Stimulated activated effector memory CD8-positive, alpha-beta T cell treated with anti-CD3 and anti-CD28 coated beads, Interleukin-12 subunit alpha, Interleukin-12 subunit beta, amount 100 ng/mL, for 72 hours (primary cell): ENCODE measurements around the gene ANKRD36B.
"Not testable (repeated sequence)": the region's sequence is repeated elsewhere in the genome, so short reads cannot be mapped to it uniquely, and the experiment has no call there.

Source experiments
- ATAC-seq: fragments of 150-1000 bp; cut with Tn5 transposase; 2 replicates; pipeline ENCODE4 v1.10.0; 2021
- DNase-seq, 2 donors: peaks; one replicate each; pipeline ENCODE4 v3.0.0; 2021 to 2022; ENCODE audit warnings: low spot score in 2 of 2
- H3K27ac Mint-ChIP-seq: one replicate; pipeline ENCODE4 v1.8.0; 2022; ENCODE audit warnings: mild to moderate bottlenecking, mixed read lengths
- H3K36me3 Mint-ChIP-seq: one replicate; pipeline ENCODE4 v1.8.0; 2022; ENCODE audit warnings: mild to moderate bottlenecking, mixed read lengths
- H3K4me1 Mint-ChIP-seq: one replicate; pipeline ENCODE4 v1.8.0; 2022; ENCODE audit warnings: mixed read lengths
- H3K4me3 Mint-ChIP-seq: one replicate; pipeline ENCODE4 v1.8.0; 2022; ENCODE audit warnings: mild to moderate bottlenecking, mixed read lengths
- H3K9me3 Mint-ChIP-seq: one replicate; pipeline ENCODE4 v1.8.0; 2022; ENCODE audit warnings: mixed read lengths

The ANKRD36B gene

DNA sequence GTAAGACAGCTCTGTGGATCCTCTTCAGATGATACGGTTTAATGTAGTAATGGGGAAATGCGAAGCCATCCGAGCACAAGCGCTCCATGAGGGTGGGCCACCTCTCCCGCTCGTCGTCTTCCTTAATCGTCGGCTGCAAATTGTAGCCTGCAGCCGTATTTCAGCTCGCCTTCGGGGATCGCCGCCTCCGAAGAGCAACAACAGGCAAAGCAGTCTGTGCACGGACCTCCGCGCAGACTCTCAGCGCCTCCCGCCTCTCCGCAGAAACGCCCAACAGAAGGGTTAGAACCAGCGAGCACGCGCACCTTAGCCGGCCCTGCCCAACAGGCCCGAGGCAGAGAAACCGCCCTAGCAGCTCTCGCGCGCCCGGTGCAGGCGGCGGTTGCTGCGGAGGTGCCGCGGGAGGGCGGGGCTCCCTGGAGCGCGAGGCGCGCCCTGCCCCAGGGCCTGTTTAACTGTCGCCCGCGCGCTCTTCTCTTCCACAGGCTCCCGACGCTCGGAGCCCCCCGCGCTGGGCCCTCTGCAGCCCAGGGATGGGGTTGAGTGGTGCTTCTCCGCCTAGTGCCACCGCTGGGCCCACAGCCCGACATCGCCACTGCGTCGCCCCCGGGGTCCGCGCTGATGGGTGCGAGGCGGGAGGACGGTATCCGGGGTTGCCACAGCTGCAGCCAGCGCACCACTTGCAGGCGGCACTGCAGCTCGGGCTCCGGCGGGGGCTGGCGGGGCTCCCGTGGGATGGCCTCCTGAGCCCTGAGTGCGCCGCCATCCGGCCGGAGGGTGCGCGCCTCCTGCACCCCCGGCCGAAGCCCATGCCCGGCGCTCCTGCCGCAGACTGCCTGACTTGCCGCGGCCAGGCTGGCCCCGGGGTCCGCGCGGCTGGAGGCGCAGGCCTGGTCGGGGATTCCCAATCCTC lies at the start of gene ANKRD36B:
Gene ANKRD36B (minus strand): TSS at position 280 of the 913 bp plus-strand sequence. CDS start 192 bp downstream, at position 88.
- not testable (repeated sequence) for H3K4me1 Mint-ChIP-seq, H3K36me3 Mint-ChIP-seq, H3K9me3 Mint-ChIP-seq
- Mint-ChIP-seq H3K4me3 (peak within 1 kb of the TSS; percentile 98), H3K27ac (peak within 1 kb of the TSS; percentile 98)
- ATAC-seq = peak; percentile 81
- peak; percentile 16 to 80 for DNase-seq

- ATAC-seq, H3K4me1 Mint-ChIP-seq, H3K27ac Mint-ChIP-seq, H3K9me3 Mint-ChIP-seq, H3K36me3 Mint-ChIP-seq, H3K4me3 Mint-ChIP-seq, DNase-seq: not testable (repeated sequence)
Observed at GRCh38 chr2:97626049-97626430, 36.4 kb upstream of the ANKRD36B start.

- H3K4me3 Mint-ChIP-seq, H3K27ac Mint-ChIP-seq, H3K9me3 Mint-ChIP-seq: not testable (repeated sequence)
Observed at GRCh38 chr2:97625354-97626048, 35.8 kb upstream of the ANKRD36B start.

GRCh38 chr2:97622976-97623375 lies 33.3 kb upstream of the ANKRD36B start:
- H3K36me3 Mint-ChIP-seq, H3K4me1 Mint-ChIP-seq, ATAC-seq, H3K4me3 Mint-ChIP-seq, DNase-seq, H3K9me3 Mint-ChIP-seq: not testable (repeated sequence)
- H3K27ac Mint-ChIP-seq = peak overlapping the region; percentile 37

More at GRCh38 chr2:97625354-97626048, 35.8 kb upstream of the ANKRD36B start:
- H3K36me3 Mint-ChIP-seq, H3K4me1 Mint-ChIP-seq, ATAC-seq, DNase-seq: not testable (repeated sequence)

DNA sequence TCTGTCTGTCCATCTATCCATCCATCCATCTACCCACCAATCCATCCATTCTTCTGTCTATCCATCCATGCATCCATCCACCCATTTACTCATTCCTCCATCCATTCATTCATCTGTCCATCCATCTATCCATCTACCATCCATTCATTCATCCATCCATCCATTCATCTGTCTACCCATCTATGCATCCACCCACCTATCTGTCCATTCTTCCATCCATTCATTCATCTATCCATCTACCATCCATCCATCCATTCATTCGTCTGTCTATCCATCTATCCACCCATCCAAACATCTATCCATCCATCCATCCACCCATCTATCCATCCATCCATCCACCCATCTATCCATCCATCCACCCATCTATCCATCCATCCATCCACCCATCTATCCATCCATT lies 30.8 kb upstream of the ANKRD36B start:
- not testable (repeated sequence) for DNase-seq, H3K27ac Mint-ChIP-seq, H3K4me3 Mint-ChIP-seq, H3K36me3 Mint-ChIP-seq, H3K9me3 Mint-ChIP-seq, H3K4me1 Mint-ChIP-seq, ATAC-seq

DNA sequence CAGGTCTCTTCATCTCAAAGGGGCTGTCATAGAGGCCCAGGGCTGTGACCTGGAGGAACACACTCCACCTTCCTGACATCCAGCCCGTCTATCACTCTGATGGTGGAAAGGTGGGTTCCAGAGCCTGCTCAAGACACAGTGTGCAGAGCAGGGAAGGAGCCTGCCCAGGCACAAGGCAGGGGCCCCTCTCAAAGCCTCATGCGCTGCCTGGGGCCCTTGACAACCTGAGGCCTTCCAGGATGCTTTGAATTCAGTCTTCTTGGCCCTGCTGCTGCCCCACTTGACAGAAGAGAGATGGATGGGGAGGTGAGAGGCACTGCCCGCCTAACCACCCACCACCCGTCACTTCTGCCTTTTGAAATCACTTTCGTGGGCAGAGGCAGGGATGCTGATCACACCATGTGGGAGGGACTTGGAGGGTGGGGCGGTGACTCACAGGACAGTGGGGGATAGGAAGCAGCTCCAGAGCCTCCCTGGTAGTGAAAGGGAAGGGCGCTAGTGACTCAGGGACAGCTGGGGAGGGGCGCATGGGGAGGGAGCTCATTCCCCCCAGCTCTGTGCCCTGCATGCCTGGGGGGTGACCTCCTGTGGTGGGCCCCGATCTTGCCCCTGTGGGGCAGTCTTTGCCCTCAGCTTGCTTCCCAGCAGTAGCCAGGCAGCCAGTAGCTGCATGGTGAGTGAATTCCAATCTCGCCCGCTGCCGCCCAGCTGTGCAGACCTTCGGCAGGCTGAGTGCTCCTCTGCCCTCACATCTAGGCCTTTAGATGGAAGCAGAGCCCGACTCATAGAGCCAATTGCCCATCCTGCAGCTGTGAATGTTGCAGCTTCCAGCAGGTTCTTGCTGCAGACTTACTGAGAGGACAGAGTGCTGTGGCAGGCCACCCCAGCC lies 29.5 kb upstream of the ANKRD36B start:
- peak; percentile 93 for ATAC-seq
- DNase-seq, H3K27ac Mint-ChIP-seq, H3K4me1 Mint-ChIP-seq, H3K9me3 Mint-ChIP-seq, H3K36me3 Mint-ChIP-seq, H3K4me3 Mint-ChIP-seq: not testable (repeated sequence)

GRCh38 chr2:97617911-97618310 lies 28.2 kb upstream of the ANKRD36B start:
- H3K36me3 Mint-ChIP-seq = no peaks in the 10 kb centered on the region
- H3K4me3 Mint-ChIP-seq = no peak overlapping the region
- ATAC-seq (no peak), DNase-seq (no peak)
- H3K4me1 Mint-ChIP-seq = peaks cover 6% of the 10 kb centered on the region
- peak overlapping the region; percentile 17 for H3K27ac Mint-ChIP-seq
- H3K9me3 Mint-ChIP-seq = no peaks in the 10 kb centered on the region

DNA sequence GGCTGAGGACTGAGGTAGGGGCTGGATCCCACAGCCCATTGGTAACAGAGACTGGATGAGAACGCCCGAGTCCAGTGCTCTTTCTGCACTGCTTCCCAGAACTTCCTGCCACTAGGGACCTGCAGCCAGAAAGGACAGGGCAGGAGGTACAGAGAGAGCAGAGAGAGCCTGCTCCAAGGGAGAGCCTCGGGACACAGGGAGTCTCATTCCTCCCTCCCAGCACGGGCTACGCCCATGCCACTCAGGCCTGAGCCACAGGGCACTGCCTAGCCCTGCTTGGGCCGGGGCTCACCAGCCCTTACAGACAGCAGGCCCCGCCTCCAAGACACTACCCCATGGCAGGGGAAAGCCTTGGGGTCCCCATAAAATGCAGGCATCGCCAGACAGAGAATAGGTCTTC lies 26.1 kb upstream of the ANKRD36B start:
- H3K4me1 Mint-ChIP-seq, H3K27ac Mint-ChIP-seq, H3K9me3 Mint-ChIP-seq, ATAC-seq, H3K4me3 Mint-ChIP-seq, DNase-seq, H3K36me3 Mint-ChIP-seq: not testable (repeated sequence)

- not testable (repeated sequence) for DNase-seq, ATAC-seq
Observed at GRCh38 chr2:97611895-97612294, 22.2 kb upstream of the ANKRD36B start.

GRCh38 chr2:97608745-97609144 lies 19.1 kb upstream of the ANKRD36B start:
- DNase-seq, H3K27ac Mint-ChIP-seq, H3K4me3 Mint-ChIP-seq, H3K9me3 Mint-ChIP-seq, H3K36me3 Mint-ChIP-seq, H3K4me1 Mint-ChIP-seq: not testable (repeated sequence)
- peak; percentile 33 for ATAC-seq

More at GRCh38 chr2:97611895-97612294, 22.2 kb upstream of the ANKRD36B start:
- H3K9me3 Mint-ChIP-seq, H3K4me3 Mint-ChIP-seq, H3K27ac Mint-ChIP-seq, H3K36me3 Mint-ChIP-seq, H3K4me1 Mint-ChIP-seq: not testable (repeated sequence)

DNA sequence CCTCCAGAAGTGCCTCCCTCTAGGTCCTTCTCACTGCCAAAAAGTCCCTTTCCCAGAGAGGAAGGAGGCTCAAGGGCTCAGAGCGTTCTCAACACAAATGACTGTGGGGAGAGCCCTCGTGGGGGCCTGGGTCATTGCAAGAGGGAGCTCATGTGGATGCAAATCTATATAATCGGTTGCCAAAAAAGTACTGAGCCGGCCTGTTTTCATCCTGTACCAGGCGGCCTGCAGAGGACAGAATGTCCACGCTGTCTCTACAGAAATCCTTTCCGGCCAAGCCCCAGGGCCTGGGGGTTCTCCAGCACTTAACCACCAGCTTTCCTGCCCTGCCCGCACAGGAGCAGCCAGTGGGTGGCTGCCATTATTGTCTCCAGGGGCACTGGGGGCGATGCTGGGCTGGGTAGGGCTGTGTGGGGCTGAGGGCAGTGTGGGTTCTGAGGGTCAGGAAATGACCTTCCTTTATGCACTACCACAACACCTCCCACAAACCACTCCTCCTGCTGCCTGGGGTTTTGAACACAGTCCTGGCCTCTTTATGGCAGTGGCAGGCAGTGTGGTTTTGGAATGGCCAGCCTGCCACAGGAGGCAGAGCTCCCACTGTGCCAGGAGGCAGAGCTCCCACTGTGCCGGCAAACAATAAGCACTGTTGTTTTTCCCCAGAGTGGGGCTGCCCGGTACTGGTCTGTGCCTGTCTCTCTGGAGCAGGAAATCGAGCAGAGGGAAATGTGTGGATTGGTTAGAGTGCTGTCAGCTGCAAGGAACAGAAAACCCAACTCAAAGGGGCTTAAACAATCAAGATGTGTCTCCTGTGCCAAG lies 16.1 kb upstream of the ANKRD36B start:
- not testable (repeated sequence) for DNase-seq, H3K27ac Mint-ChIP-seq, H3K9me3 Mint-ChIP-seq, H3K36me3 Mint-ChIP-seq, H3K4me3 Mint-ChIP-seq, H3K4me1 Mint-ChIP-seq
- ATAC-seq = peak; percentile 54

DNA sequence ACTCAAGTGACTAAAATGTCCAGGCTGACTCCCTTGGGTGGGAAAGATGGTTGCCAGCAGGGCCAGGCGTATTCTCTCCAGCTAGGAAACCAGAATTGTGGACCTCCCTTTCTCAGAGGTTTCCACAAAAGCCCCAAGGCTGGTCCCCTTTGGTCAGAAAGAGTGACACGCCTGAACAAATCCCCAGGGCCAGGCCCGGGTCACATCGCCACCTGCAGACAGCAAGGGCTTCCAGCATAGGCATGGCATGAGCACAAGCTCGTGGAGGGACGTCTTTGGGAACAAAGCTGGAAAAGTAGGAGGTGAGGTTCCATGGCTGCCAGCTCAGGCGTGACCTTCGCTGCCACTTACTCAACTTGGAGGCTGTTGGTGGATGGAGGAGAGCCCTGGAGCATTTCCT lies 15.4 kb upstream of the ANKRD36B start:
- H3K36me3 Mint-ChIP-seq, H3K4me3 Mint-ChIP-seq, ATAC-seq, DNase-seq, H3K27ac Mint-ChIP-seq, H3K9me3 Mint-ChIP-seq, H3K4me1 Mint-ChIP-seq: not testable (repeated sequence)

DNA sequence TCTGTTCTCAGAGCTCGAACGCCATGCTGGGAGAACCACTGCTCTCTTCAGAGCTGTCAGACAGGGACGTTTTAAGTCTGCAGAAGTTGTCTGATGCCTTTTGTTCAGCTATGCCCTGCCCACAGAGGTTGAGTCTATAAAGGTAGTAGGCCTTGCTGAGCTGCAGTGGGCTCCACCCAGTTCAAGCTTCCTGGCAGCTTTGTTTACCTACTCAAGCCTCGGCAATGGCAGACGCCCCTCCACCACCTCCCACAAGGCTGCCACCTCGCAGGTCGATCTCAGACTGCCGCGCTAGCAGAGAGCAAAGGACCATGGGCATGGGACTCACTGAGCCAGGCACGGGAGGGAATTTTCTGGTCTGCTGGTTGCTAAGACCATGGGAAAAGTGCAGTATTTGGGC lies 11.9 kb upstream of the ANKRD36B start:
- DNase-seq, H3K4me1 Mint-ChIP-seq, H3K4me3 Mint-ChIP-seq, H3K36me3 Mint-ChIP-seq, H3K9me3 Mint-ChIP-seq, H3K27ac Mint-ChIP-seq, ATAC-seq: not testable (repeated sequence)

- H3K27ac Mint-ChIP-seq, H3K36me3 Mint-ChIP-seq, ATAC-seq, H3K4me1 Mint-ChIP-seq, H3K4me3 Mint-ChIP-seq, H3K9me3 Mint-ChIP-seq, DNase-seq: not testable (repeated sequence)
Observed at GRCh38 chr2:97596180-97596579, 6.5 kb upstream of the ANKRD36B start.
